Mesenchymal stem cell (in vitro differentiated cells and primary cell): Measurements from ENCODE around the gene TFF2.

ENCODE experiments used
- DNase-seq: peaks from one replicate; pipeline ENCODE4 v3.0.0-alpha.2; 2013
- H2AFZ ChIP-seq: one replicate; pipeline ENCODE4 v1.6.1; 2013; ENCODE audit warnings: low read depth, mild to moderate bottlenecking, control low read depth, inconsistent platforms, low read length, moderate library complexity
- H2AK5ac ChIP-seq: 2 replicates; pipeline ENCODE4 v1.6.1; 2013; ENCODE audit warnings: low read length, moderate library complexity, mild to moderate bottlenecking, inconsistent platforms; ENCODE audit not compliant: severe bottlenecking
- H2BK120ac ChIP-seq: one replicate; pipeline ENCODE4 v1.6.1; 2013; ENCODE audit warnings: low read depth, mild to moderate bottlenecking, inconsistent platforms, low read length, moderate library complexity
- H2BK12ac ChIP-seq, 2 experiments: one replicate each; pipeline ENCODE4 v1.6.1; 2013; ENCODE audit warnings: inconsistent platforms in 2 of 2, low read length in 2 of 2, mild to moderate bottlenecking in 2 of 2, moderate library complexity in 2 of 2, control low read depth in 1 of 2
- H2BK15ac ChIP-seq: one replicate; pipeline ENCODE4 v1.6.1; 2013; ENCODE audit warnings: mild to moderate bottlenecking, low read depth, inconsistent platforms; ENCODE audit not compliant: poor library complexity, severe bottlenecking
- H2BK5ac ChIP-seq: 2 replicates; pipeline ENCODE4 v1.6.1; 2013; ENCODE audit warnings: low read depth, mild to moderate bottlenecking, low read length, control low read depth, inconsistent platforms; ENCODE audit not compliant: poor library complexity, severe bottlenecking
- H3K14ac ChIP-seq, 2 experiments: one replicate each; pipeline ENCODE4 v1.6.1; 2013; ENCODE audit warnings: inconsistent platforms in 2 of 2, low read length in 2 of 2, control low read depth in 1 of 2, mild to moderate bottlenecking in 1 of 2, moderate library complexity in 1 of 2
- H3K18ac ChIP-seq, 2 experiments: one replicate each; pipeline ENCODE4 v1.6.1; 2013; ENCODE audit warnings: inconsistent platforms in 2 of 2, low read length in 2 of 2, control low read depth in 1 of 2, low read depth in 1 of 2, mild to moderate bottlenecking in 1 of 2
- H3K23ac ChIP-seq, 2 experiments: one replicate each; pipeline ENCODE4 v1.6.1; 2013; ENCODE audit warnings: inconsistent platforms in 2 of 2, low read length in 2 of 2, mild to moderate bottlenecking in 2 of 2, moderate library complexity in 2 of 2, control low read depth in 1 of 2
- H3K27ac ChIP-seq: 2 replicates; pipeline ENCODE4 v1.5.1; 2013; ENCODE audit warnings: mild to moderate bottlenecking, moderate library complexity, low read length, control low read depth, inconsistent platforms; ENCODE audit not compliant: poor library complexity, severe bottlenecking
- H3K27me3 ChIP-seq, 2 experiments: 2 replicates each; pipeline versions ENCODE4 v1.6.1 to v1.7.0; 2013; ENCODE audit warnings: low read length in 2 of 2, mild to moderate bottlenecking in 2 of 2, moderate library complexity in 2 of 2, control low read depth in 1 of 2, inconsistent platforms in 1 of 2; ENCODE audit not compliant: control insufficient read depth in 1 of 2, insufficient read depth in 1 of 2
- H3K36me3 ChIP-seq, 2 experiments: 2 replicates each; pipeline versions ENCODE4 v1.6.1 to v1.7.0; 2013; ENCODE audit warnings: low read length in 2 of 2, control low read depth in 1 of 2, inconsistent platforms in 1 of 2, low read depth in 1 of 2, mild to moderate bottlenecking in 1 of 2; ENCODE audit not compliant: insufficient read depth in 2 of 2, control insufficient read depth in 1 of 2
- H3K4ac ChIP-seq, 2 experiments: one replicate each; pipeline ENCODE4 v1.6.1; 2013; ENCODE audit warnings: inconsistent platforms in 2 of 2, low read length in 2 of 2, mild to moderate bottlenecking in 2 of 2, moderate library complexity in 2 of 2, control low read depth in 1 of 2, low read depth in 1 of 2
- H3K4me1 ChIP-seq: 2 replicates; pipeline ENCODE4 v1.6.1; 2013; ENCODE audit warnings: low read depth, low read length, control low read depth; ENCODE audit not compliant: control insufficient read depth, insufficient read depth
- H3K4me2 ChIP-seq: 2 replicates; pipeline ENCODE4 v1.6.1; 2013; ENCODE audit warnings: low read length, mild to moderate bottlenecking, inconsistent platforms; ENCODE audit not compliant: poor library complexity, severe bottlenecking
- H3K4me3 ChIP-seq, 2 experiments: 2 replicates each; pipeline versions ENCODE4 v1.5.1 to v1.7.0; 2013; ENCODE audit warnings: low read length in 2 of 2, mild to moderate bottlenecking in 2 of 2, control low read depth in 1 of 2, low read depth in 1 of 2; ENCODE audit not compliant: insufficient read depth in 1 of 2
- H3K79me1 ChIP-seq: replicated peaks from 2 replicates; pipeline ENCODE4 v1.6.1; 2013; ENCODE audit warnings: mild to moderate bottlenecking, control low read depth, low read length, inconsistent platforms; ENCODE audit not compliant: poor library complexity, severe bottlenecking
- H3K9ac ChIP-seq: 2 replicates; pipeline ENCODE4 v1.7.0; 2013; ENCODE audit warnings: mild to moderate bottlenecking, low read length, moderate library complexity
- H3K9me3 ChIP-seq: 2 replicates; pipeline ENCODE4 v1.7.0; 2013; ENCODE audit warnings: mild to moderate bottlenecking, low read length; ENCODE audit not compliant: control insufficient read depth
- H4K8ac ChIP-seq: one replicate; pipeline ENCODE4 v1.6.1; 2013; ENCODE audit warnings: inconsistent platforms, mild to moderate bottlenecking, low read length, moderate library complexity
- H4K91ac ChIP-seq: one replicate; pipeline ENCODE4 v1.6.1; 2013; ENCODE audit warnings: mild to moderate bottlenecking, low read length, inconsistent platforms
- WGBS: methylation state at CpG from one replicate; pipeline ENCODE4 v1.1.7; 2013; ENCODE audit warnings: mixed read lengths; 5-methylcytosine and 5-hydroxymethylcytosine counted together

The TFF2 gene

DNA sequence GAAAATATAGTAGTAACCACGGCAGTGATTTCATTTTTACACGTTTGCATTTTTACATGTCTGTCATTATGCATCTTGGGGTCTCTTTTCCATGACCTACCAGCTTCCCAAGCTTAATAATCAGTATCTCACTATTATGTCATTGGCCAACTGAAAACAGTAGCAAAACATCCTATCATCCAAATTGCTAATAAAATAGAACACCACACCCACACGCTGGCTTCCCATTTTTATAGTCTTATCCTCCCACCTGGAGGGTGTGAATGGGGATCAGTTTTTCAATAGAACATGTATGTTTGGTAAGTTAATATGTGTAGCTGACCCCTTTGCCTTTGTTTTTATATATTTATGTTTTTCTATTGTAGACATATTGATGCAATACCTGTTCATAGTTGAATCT lies 47.4 kb downstream of the TFF2 start:
- DNase-seq = no peak
- Histone ChIP-seq H3K14ac (no peak overlapping the region), H3K9ac (no peak overlapping the region), H3K4me2 (no peak overlapping the region), H2BK120ac (no peak overlapping the region), H4K91ac (no peak overlapping the region), H3K27ac (no peak overlapping the region), H3K79me1 (no peaks in the 10 kb centered on the region), H2AK5ac (no peak overlapping the region), H3K18ac (no peak overlapping the region), H3K4me1 (peaks cover 4% of the 10 kb centered on the region), H2BK5ac (no peak overlapping the region), H4K8ac (no peak overlapping the region), H2BK12ac (no peak overlapping the region), H2BK15ac (no peak overlapping the region), H3K4ac (no peak overlapping the region), H3K27me3 (peaks cover 69 to 87% of the 10 kb centered on the region in 2 experiments), H3K23ac (no peak overlapping the region), H3K36me3 (no peaks in the 10 kb centered on the region), H2AFZ (no peak overlapping the region), H3K4me3 (no peak overlapping the region), H3K9me3 (no peaks in the 10 kb centered on the region)
- WGBS = 81% methylated on average over 2 of the region's 3 CpGs

- no peak overlapping the region for H3K4me2 ChIP-seq
- no peak overlapping the region for H3K23ac ChIP-seq
- no peak overlapping the region for H2BK12ac ChIP-seq
- no peak for DNase-seq
- no peak overlapping the region for H2AFZ ChIP-seq
- no peaks in the 10 kb centered on the region for H3K79me1 ChIP-seq
- no peak overlapping the region for H2AK5ac ChIP-seq
- no peak overlapping the region for H3K18ac ChIP-seq
- WGBS = 76% methylated on average over 7 of the region's 7 CpGs
- H4K8ac ChIP-seq = no peak overlapping the region
- no peak overlapping the region for H3K27ac ChIP-seq
- no peak overlapping the region for H2BK5ac ChIP-seq
- no peak overlapping the region for H4K91ac ChIP-seq
- no peak overlapping the region for H3K4ac ChIP-seq
- H3K4me3 ChIP-seq = no peak overlapping the region
- H2BK120ac ChIP-seq = no peak overlapping the region
- H3K27me3 ChIP-seq = peaks cover 67 to 85% of the 10 kb centered on the region in 2 experiments
- H3K9me3 ChIP-seq = no peaks in the 10 kb centered on the region
- peaks cover 5% of the 10 kb centered on the region for H3K4me1 ChIP-seq
- no peaks in the 10 kb centered on the region for H3K36me3 ChIP-seq
- no peak overlapping the region for H3K9ac ChIP-seq
- no peak overlapping the region for H3K14ac ChIP-seq
- H2BK15ac ChIP-seq = no peak overlapping the region
Observed at GRCh38 chr21:42302794-42303193, 48.0 kb downstream of the TFF2 start.

- Histone ChIP-seq H3K79me1 (no peaks in the 10 kb centered on the region), H3K9me3 (no peaks in the 10 kb centered on the region), H3K14ac (no peak overlapping the region), H3K27me3 (peaks cover 72 to 86% of the 10 kb centered on the region in 2 experiments), H4K8ac (no peak overlapping the region), H2AK5ac (no peak overlapping the region), H3K36me3 (no peaks in the 10 kb centered on the region), H3K4me3 (no peak overlapping the region), H2BK15ac (no peak overlapping the region), H3K23ac (no peak overlapping the region), H3K4me2 (no peak overlapping the region), H3K4me1 (peaks cover 5% of the 10 kb centered on the region), H3K27ac (no peak overlapping the region), H2AFZ (no peak overlapping the region), H2BK12ac (no peak overlapping the region), H2BK120ac (no peak overlapping the region), H2BK5ac (no peak overlapping the region), H3K9ac (no peak overlapping the region), H3K4ac (no peak overlapping the region), H4K91ac (no peak overlapping the region), H3K18ac (no peak overlapping the region)
- WGBS = 78% methylated on average over 12 of the region's 12 CpGs
- no peak for DNase-seq
Observed at GRCh38 chr21:42302076-42302650, 48.6 kb downstream of the TFF2 start.

- DNase-seq = no peak
- Histone ChIP-seq H3K79me1 (no peaks in the 10 kb centered on the region), H2BK15ac (no peak overlapping the region), H3K9me3 (no peaks in the 10 kb centered on the region), H2AFZ (no peak overlapping the region), H3K36me3 (no peaks in the 10 kb centered on the region), H3K18ac (no peak overlapping the region), H2BK5ac (no peak overlapping the region), H3K27me3 (peaks cover 70 to 81% of the 10 kb centered on the region in 2 experiments), H4K91ac (no peak overlapping the region), H3K4me1 (peaks cover 5% of the 10 kb centered on the region), H2BK120ac (no peak overlapping the region), H3K23ac (no peak overlapping the region), H2BK12ac (no peak overlapping the region), H3K4me3 (no peak overlapping the region), H2AK5ac (no peak overlapping the region), H3K4ac (no peak overlapping the region), H3K9ac (no peak overlapping the region), H3K14ac (no peak overlapping the region), H3K27ac (no peak overlapping the region), H4K8ac (no peak overlapping the region), H3K4me2 (no peak overlapping the region)
- WGBS = 78% methylated on average over 20 of the region's 20 CpGs
Observed at GRCh38 chr21:42301371-42302075, 49.3 kb downstream of the TFF2 start.
